HG02973 (cell line): ENCODE data around the gene CLN3.
"Not testable (repeated sequence)": the region's sequence is repeated elsewhere in the genome, so short reads cannot be mapped to it uniquely, and the experiment has no call there.

Experiments used
- ATAC-seq: cut with Tn5 transposase; IDR thresholded peaks from one replicate; pipeline ENCODE4 v1.9.1; 2021; ENCODE audit warnings: moderate library complexity; ENCODE audit not compliant: unreplicated experiment

CLN3 gene

GRCh38 chr16:28514246-28514645, 22.4 kb upstream of the CLN3 start:
- ATAC-seq: no peak

- no peak for ATAC-seq
Measured at GRCh38 chr16:28513484-28514181, 21.8 kb upstream of the CLN3 start.

- ATAC-seq: no peak
Measured at GRCh38 chr16:28511801-28512789, 20.2 kb upstream of the CLN3 start.

GRCh38 chr16:28511031-28511430, 19.2 kb upstream of the CLN3 start:
- no peak for ATAC-seq

- no peak for ATAC-seq
Measured at GRCh38 chr16:28505489-28506137, 13.7 kb upstream of the CLN3 start.

- ATAC-seq: no peak
Measured at GRCh38 chr16:28504707-28505404, 13.0 kb upstream of the CLN3 start.

GRCh38 chr16:28503470-28504259, 11.8 kb upstream of the CLN3 start:
- ATAC-seq: no peak

- no peak for ATAC-seq
Measured at GRCh38 chr16:28502290-28502689, 10.4 kb upstream of the CLN3 start.

GRCh38 chr16:28501258-28502232, 9.7 kb upstream of the CLN3 start:
- ATAC-seq: no peak

- not testable (repeated sequence) for ATAC-seq
Measured at GRCh38 chr16:28500476-28501180, 8.8 kb upstream of the CLN3 start.

- no peak for ATAC-seq
Measured at GRCh38 chr16:28499854-28500253, 8.0 kb upstream of the CLN3 start.

GRCh38 chr16:28498666-28499381, 7.0 kb upstream of the CLN3 start:
- ATAC-seq: no peak

- no peak for ATAC-seq
Measured at GRCh38 chr16:28497861-28498599, 6.2 kb upstream of the CLN3 start.

GRCh38 chr16:28497386-28497785, 5.5 kb upstream of the CLN3 start:
- no peak for ATAC-seq

GRCh38 chr16:28496844-28497243, 5.0 kb upstream of the CLN3 start:
- ATAC-seq: no peak

- ATAC-seq: no peak
Measured at GRCh38 chr16:28495795-28496749, 4.2 kb upstream of the CLN3 start.
